Chondrocyte (in vitro differentiated cells): ENCODE data around the gene SOHLH2. TPM values are rescaled to one million over a fixed set of nuclear protein-coding genes. Genes with fewer than 3 reads are reported as not detected.
A peak's percentile ranks its signal among the peaks of the same experiment; 100 is the strongest.

Source experiments
- DNase-seq: peaks from one replicate; pipeline ENCODE4 v3.0.0; 2021; ENCODE audit warnings: mixed read lengths, low spot score
- H3K27ac Mint-ChIP-seq: one replicate; pipeline ENCODE4 v1.8.0; 2021; ENCODE audit warnings: mild to moderate bottlenecking, moderate library complexity, mixed read lengths; ENCODE audit not compliant: unreplicated experiment
- H3K27me3 Mint-ChIP-seq: 2 replicates; pipeline ENCODE4 v1.8.0; 2021; ENCODE audit warnings: low read depth, mixed read lengths
- H3K36me3 Mint-ChIP-seq: 2 replicates; pipeline ENCODE4 v1.8.0; 2021; ENCODE audit warnings: low read depth, mixed read lengths
- H3K4me1 Mint-ChIP-seq: 2 replicates; pipeline ENCODE4 v1.8.0; 2021; ENCODE audit warnings: low read depth, mild to moderate bottlenecking, mixed read lengths
- H3K4me3 Mint-ChIP-seq: one replicate; pipeline ENCODE4 v1.8.0; 2021; ENCODE audit warnings: mild to moderate bottlenecking, moderate library complexity, mixed read lengths; ENCODE audit not compliant: unreplicated experiment
- H3K9me3 Mint-ChIP-seq: 2 replicates; pipeline ENCODE4 v1.8.0; 2021; ENCODE audit warnings: low read depth, mixed read lengths
- CTCF ChIP-seq: fragments of 200-600 bp; sonication (generic); IDR thresholded peaks from 2 replicates; pipeline ENCODE4 v1.5.0; 2021; ENCODE audit warnings: antibody characterized with exemption, mild to moderate bottlenecking, moderate library complexity
- total RNA-seq: library from RNA; stranded (reverse); gene quantifications from 3 replicates; pipeline ENCODE4 v1.2.1, GENCODE V29; 2021

Gene SOHLH2
- total RNA-seq, 1 donor from 2014 or later, result 0.15 TPM

- DNase-seq, result no peak
- no peak for TF ChIP-seq CTCF
- H3K4me3 Mint-ChIP-seq, result no peak overlapping the region
- H3K9me3 Mint-ChIP-seq, result peaks cover 6% of the 10 kb centered on the region
- no peaks in the 10 kb centered on the region for H3K4me1 Mint-ChIP-seq
- no peak overlapping the region for H3K27ac Mint-ChIP-seq
- peaks cover 42% of the 10 kb centered on the region for H3K27me3 Mint-ChIP-seq
- H3K36me3 Mint-ChIP-seq, result peaks cover 2% of the 10 kb centered on the region
These were observed 39.4 kb downstream of the SOHLH2 start for GRCh38 chr13:36174923-36175322.

GRCh38 chr13:36173571-36174322 lies 40.6 kb downstream of the SOHLH2 start:
- no peaks in the 10 kb centered on the region for H3K9me3 Mint-ChIP-seq

GRCh38 chr13:36166046-36166445 lies 48.3 kb downstream of the SOHLH2 start:
- Mint-ChIP-seq H3K36me3 (peaks cover 4% of the 10 kb centered on the region), H3K9me3 (no peaks in the 10 kb centered on the region), H3K27me3 (peaks cover 35% of the 10 kb centered on the region), H3K4me1 (peaks cover 24% of the 10 kb centered on the region), H3K27ac (no peak overlapping the region), H3K4me3 (no peak overlapping the region)
- TF ChIP-seq CTCF, result no peak
- no peak for DNase-seq

More at GRCh38 chr13:36173571-36174322, 40.6 kb downstream of the SOHLH2 start:
- H3K36me3 Mint-ChIP-seq, result no peaks in the 10 kb centered on the region
- no peaks in the 10 kb centered on the region for H3K4me1 Mint-ChIP-seq
- H3K27ac Mint-ChIP-seq, result no peak overlapping the region
- H3K4me3 Mint-ChIP-seq, result no peak overlapping the region
- peaks cover 45% of the 10 kb centered on the region for H3K27me3 Mint-ChIP-seq
- no peak for TF ChIP-seq CTCF
- DNase-seq, result no peak

GRCh38 chr13:36163809-36164308 lies 50.5 kb downstream of the SOHLH2 start:
- H3K27ac Mint-ChIP-seq, result peak overlapping the region; percentile 82
- no peak for TF ChIP-seq CTCF
- peaks cover 24% of the 10 kb centered on the region for H3K4me1 Mint-ChIP-seq
- H3K27me3 Mint-ChIP-seq, result peaks cover 30% of the 10 kb centered on the region
- H3K4me3 Mint-ChIP-seq, result no peak overlapping the region
- DNase-seq, result no peak
- H3K36me3 Mint-ChIP-seq, result peaks cover 4% of the 10 kb centered on the region
- no peaks in the 10 kb centered on the region for H3K9me3 Mint-ChIP-seq

- Mint-ChIP-seq H3K27ac (no peak overlapping the region), H3K36me3 (peaks cover 2% of the 10 kb centered on the region), H3K4me3 (no peak overlapping the region), H3K27me3 (peaks cover 25% of the 10 kb centered on the region), H3K9me3 (no peaks in the 10 kb centered on the region), H3K4me1 (peaks cover 29% of the 10 kb centered on the region)
- TF ChIP-seq CTCF, result no peak
- DNase-seq, result no peak
These were observed 51.1 kb downstream of the SOHLH2 start for GRCh38 chr13:36163286-36163685.
